ENCODE measurements around the gene COQ8B. TPM values are rescaled to one million over a fixed set of nuclear protein-coding genes. Genes with fewer than 3 reads are reported as not detected.

COQ8B gene
- total RNA-seq, 2 donors from 2014 or later: 23.3 to 26.6 TPM

DNA sequence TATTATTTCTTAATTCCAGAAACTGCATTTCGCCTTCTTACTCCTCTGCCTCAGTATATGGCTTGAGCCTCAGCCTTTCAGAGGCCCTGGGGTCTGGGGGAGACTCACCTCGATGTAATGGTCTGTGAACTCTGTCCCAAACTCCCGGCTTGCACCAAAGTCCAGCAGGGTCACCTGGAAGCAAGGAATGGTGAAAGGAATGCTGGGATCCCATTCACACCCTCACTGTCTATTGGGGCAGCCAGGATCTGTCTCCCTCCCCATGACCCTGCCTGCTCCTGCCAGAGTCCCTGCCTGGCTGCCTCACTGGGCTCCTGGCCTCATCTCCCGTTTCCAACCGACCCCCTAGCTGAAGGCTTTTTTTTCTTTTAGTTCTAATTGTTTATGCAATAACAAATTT is 20.8 kb downstream of the COQ8B start:
- Histone ChIP-seq H3K27ac (no peak overlapping the region), H3K4me1 (peaks cover 0 to 11% of the 10 kb centered on the region in 2 donors), H3K4me3 (no peak overlapping the region), H3K9me3 (no peaks in the 10 kb centered on the region), H3K36me3 (peaks cover 16% of the 10 kb centered on the region), H3K27me3 (no peaks in the 10 kb centered on the region)
- TF ChIP-seq, protein P1, sequence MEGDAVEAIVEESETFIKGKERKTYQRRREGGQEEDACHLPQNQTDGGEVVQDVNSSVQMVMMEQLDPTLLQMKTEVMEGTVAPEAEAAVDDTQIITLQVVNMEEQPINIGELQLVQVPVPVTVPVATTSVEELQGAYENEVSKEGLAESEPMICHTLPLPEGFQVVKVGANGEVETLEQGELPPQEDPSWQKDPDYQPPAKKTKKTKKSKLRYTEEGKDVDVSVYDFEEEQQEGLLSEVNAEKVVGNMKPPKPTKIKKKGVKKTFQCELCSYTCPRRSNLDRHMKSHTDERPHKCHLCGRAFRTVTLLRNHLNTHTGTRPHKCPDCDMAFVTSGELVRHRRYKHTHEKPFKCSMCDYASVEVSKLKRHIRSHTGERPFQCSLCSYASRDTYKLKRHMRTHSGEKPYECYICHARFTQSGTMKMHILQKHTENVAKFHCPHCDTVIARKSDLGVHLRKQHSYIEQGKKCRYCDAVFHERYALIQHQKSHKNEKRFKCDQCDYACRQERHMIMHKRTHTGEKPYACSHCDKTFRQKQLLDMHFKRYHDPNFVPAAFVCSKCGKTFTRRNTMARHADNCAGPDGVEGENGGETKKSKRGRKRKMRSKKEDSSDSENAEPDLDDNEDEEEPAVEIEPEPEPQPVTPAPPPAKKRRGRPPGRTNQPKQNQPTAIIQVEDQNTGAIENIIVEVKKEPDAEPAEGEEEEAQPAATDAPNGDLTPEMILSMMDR (IDR thresholded peaks at IDR 0.05): no peak
- no peak for DNase-seq (ENCODE audit: low spot score)

DNA sequence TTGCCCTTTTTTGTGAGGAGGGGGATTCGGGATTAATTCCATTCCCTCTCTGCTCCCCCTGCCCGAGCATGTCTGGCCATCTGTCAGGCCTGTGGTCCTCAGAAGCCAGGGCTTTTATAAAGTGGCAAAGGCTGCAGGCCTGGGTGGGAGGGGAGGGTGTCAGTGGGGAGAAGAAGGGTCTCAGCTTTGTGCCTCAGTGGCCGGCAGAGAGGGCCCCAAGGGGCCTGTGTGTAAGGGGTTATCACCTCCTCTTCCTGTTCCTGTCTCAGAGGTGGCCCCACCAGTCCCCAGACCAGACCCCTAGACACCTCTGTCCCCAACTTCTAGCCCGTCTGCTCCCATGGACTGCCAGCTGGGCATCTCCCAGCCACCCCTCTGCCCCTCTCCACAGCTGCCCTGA is 22.8 kb downstream of the COQ8B start:
- DNase-seq (ENCODE audit: low spot score): no peak
- Histone ChIP-seq H3K36me3 (peaks cover 8% of the 10 kb centered on the region), H3K27ac (no peak overlapping the region), H3K27me3 (no peaks in the 10 kb centered on the region), H3K4me1 (peaks cover 0 to 27% of the 10 kb centered on the region in 2 donors), H3K4me3 (no peak overlapping the region), H3K9me3 (no peaks in the 10 kb centered on the region)
- TF ChIP-seq, protein P1 (IDR thresholded peaks at IDR 0.05): no peak

DNA sequence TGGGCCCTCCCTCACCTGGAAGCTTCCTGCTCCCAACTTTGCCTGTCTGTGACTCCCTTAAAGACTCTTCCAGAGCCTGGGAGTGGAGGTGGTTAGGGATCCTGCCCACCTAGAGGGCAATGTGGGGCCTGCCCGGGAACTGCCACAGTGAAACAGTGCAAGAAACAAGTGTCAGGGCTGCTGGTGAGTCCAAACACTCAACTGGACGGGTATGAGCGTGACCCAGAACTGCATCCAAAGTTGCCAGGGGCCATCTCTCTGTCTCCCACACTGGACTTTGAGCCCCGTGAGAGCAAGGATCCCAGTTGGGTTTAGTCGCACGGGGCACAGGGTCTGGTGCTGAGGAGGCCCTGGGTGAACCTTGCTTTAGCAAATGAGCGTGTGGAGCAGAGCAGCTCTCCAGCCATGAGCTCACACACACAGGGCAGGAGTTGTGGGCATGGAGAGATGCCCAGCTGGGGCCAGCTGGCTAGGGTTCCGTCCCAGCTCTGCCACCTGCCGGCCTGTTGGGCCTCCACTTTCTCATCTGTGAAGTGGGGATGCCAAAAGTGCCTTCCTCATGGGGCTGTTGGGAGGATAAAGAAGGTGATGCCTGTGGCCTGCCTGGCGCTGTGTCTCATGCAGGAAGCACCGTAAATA is 23.4 kb downstream of the COQ8B start:
- peaks cover 0 to 33% of the 10 kb centered on the region in 2 donors for H3K4me1 ChIP-seq
- no peak for DNase-seq (ENCODE audit: low spot score)
- peaks cover 8% of the 10 kb centered on the region for H3K36me3 ChIP-seq
- H3K9me3 ChIP-seq: no peaks in the 10 kb centered on the region
- H3K27ac ChIP-seq: no peak overlapping the region
- TF ChIP-seq, protein P1 (IDR thresholded peaks at IDR 0.05): no peak
- H3K4me3 ChIP-seq: no peak overlapping the region
- no peaks in the 10 kb centered on the region for H3K27me3 ChIP-seq

DNA sequence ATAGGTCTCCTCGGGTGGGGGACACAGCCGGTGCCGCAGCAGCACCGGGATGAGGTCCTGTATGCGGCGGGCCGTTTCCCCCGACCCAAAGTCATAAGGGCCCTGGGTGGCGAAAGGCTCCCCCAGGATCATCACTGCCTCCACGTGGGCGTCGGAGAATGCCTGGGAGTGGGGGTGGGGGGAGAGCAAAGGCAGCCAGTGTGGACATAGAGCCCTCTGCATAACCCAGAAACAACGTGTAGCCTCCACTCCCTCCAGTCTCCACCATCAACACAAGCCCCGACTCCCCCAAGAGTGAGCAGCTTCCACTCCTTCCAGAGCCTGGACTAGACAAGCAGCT is 24.5 kb downstream of the COQ8B start:
- Histone ChIP-seq H3K4me1 (peaks cover 0 to 41% of the 10 kb centered on the region in 2 donors), H3K27ac (peak overlapping the region in 1 of 2 donors; percentile 90), H3K9me3 (no peaks in the 10 kb centered on the region), H3K27me3 (no peaks in the 10 kb centered on the region), H3K36me3 (peaks cover 8% of the 10 kb centered on the region), H3K4me3 (no peak overlapping the region)
- no peak for DNase-seq (ENCODE audit: low spot score)
- TF ChIP-seq, protein P1 (IDR thresholded peaks at IDR 0.05): no peak

DNA sequence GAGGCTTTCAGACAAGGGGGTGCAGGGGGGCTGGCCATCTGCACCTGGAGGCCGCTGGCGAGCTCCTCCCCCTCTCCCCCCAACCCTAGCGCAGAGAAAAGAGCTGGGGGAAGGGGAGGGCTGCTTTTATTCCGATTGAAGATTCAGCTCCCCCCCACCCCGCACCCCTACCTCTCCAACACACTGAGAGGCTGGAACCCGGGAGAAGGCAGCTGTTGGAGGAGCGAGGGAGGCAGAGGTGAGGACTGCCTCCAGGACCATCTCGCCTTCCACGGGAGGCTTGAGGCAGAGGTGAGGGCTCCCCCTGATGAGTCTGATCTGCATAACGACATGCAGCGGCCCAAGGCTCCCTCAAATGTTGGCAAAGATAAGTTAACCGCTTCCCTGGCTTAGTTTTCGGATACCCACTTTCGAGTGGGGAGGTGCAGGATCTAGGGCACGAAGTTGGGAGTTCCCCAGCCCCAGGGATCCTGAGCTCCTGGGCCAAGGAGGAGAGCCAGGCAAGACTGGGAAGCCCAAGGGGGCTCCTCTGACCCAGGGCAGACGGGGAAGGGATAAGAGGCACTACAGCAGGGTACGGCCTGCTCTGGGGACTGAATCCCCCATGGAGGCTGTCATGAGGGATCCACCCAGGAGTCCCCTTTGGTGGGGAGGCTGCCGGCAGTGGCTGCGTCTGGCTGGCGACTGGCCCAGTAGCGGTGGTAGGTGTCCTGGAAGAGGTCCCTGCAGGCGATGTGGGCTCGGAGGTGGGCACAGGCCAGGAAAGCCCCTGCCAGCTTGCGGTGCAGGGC is 25.1 kb downstream of the COQ8B start:
- H3K9me3 ChIP-seq: no peaks in the 10 kb centered on the region
- peak overlapping the region in 1 of 2 donors; percentile 90 for H3K4me3 ChIP-seq
- H3K27ac ChIP-seq: peak overlapping the region; percentile 90 to 91
- H3K36me3 ChIP-seq: peaks cover 11% of the 10 kb centered on the region
- no peaks in the 10 kb centered on the region for H3K27me3 ChIP-seq
- TF ChIP-seq, protein P1 (IDR thresholded peaks at IDR 0.05): no peak
- peaks cover 0 to 41% of the 10 kb centered on the region in 2 donors for H3K4me1 ChIP-seq
- DNase-seq (ENCODE audit: low spot score): no peak
